ENCODE measurements around the gene PTPRM. TPM values are rescaled to one million over a fixed set of nuclear protein-coding genes. Genes with fewer than 3 reads are reported as not detected.
A peak's percentile ranks its signal among the peaks of the same experiment; 100 is the strongest.

Gene PTPRM
- total RNA-seq, 1 experiment from 2014 or later, result 11.1 TPM

DNA sequence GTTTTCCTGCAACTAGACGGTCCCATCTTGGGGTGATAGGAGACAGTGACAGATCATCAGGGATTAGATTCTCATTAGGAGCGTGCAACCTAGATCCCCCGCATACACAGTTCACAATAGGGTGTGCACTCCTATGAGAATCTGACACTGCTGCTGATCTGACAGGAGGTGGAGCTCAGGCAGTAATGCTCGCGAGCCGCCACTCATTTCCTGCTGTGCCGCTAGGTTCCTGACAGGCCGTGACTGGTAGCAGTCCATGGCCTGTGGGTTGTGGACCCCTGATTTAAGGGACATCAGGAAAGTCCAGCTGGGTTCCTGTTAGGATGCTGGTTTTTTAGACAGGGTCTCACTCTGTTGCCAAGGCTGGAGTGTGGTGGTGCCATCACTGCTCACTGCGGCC lies 48.7 kb downstream of the PTPRM start (continued):
- TF ChIP-seq ARID4B (CRISPR knock-in tag; IDR thresholded peaks at IDR 0.05; ENCODE audit: borderline replicate concordance), result no peak

- ATAC-seq, result no peak
- Mint-ChIP-seq H3K4me1 (peaks cover 15% of the 10 kb centered on the region), H3K27me3 (ENCODE audit: low read depth) (no peaks in the 10 kb centered on the region), H3K9me3 (no peaks in the 10 kb centered on the region), H3K4me3 (no peak overlapping the region), H3K36me3 (no peaks in the 10 kb centered on the region), H3K27ac (no peak overlapping the region)
- TF ChIP-seq GTF2I (CRISPR knock-in tag; conservative IDR thresholded peaks at IDR 0.05), result no peak
- TF ChIP-seq, protein P1, sequence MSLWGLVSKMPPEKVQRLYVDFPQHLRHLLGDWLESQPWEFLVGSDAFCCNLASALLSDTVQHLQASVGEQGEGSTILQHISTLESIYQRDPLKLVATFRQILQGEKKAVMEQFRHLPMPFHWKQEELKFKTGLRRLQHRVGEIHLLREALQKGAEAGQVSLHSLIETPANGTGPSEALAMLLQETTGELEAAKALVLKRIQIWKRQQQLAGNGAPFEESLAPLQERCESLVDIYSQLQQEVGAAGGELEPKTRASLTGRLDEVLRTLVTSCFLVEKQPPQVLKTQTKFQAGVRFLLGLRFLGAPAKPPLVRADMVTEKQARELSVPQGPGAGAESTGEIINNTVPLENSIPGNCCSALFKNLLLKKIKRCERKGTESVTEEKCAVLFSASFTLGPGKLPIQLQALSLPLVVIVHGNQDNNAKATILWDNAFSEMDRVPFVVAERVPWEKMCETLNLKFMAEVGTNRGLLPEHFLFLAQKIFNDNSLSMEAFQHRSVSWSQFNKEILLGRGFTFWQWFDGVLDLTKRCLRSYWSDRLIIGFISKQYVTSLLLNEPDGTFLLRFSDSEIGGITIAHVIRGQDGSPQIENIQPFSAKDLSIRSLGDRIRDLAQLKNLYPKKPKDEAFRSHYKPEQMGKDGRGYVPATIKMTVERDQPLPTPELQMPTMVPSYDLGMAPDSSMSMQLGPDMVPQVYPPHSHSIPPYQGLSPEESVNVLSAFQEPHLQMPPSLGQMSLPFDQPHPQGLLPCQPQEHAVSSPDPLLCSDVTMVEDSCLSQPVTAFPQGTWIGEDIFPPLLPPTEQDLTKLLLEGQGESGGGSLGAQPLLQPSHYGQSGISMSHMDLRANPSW (CRISPR knock-in tag; conservative IDR thresholded peaks at IDR 0.05; ENCODE audit: low read depth), result no peak
- POLR2A ChIA-PET, result no interaction called here
- no peak for DNase-seq (ENCODE audit: low spot score)
- CTCF ChIA-PET, result no interaction called here
Observed at GRCh38 chr18:7616661-7617060, 49.5 kb downstream of the PTPRM start.

- POLR2A ChIA-PET, result no interaction called here
- ATAC-seq (peak; percentile 28; the same call in 1 of the 2 replicates), DNase-seq (ENCODE audit: low spot score) (no peak)
- Mint-ChIP-seq H3K9me3 (no peaks in the 10 kb centered on the region), H3K36me3 (no peaks in the 10 kb centered on the region), H3K27ac (no peak overlapping the region), H3K4me3 (no peak overlapping the region), H3K27me3 (ENCODE audit: low read depth) (no peaks in the 10 kb centered on the region), H3K4me1 (peaks cover 12% of the 10 kb centered on the region)
- CTCF ChIA-PET, result interaction anchor here (1.0 kb wide), 1 partner anchor 9 kb away, joined by 4 read pairs; no protein-coding TSS in a partner anchor
- TF ChIP-seq SOX15 (CRISPR knock-in tag; IDR thresholded peaks at IDR 0.05) (no peak), GTF2I (CRISPR knock-in tag; conservative IDR thresholded peaks at IDR 0.05) (no peak), SMAD4 (CRISPR knock-in tag; IDR thresholded peaks at IDR 0.05) (no peak), TP53 (CRISPR knock-in tag; IDR thresholded peaks at IDR 0.05) (no peak), GRHL2 (CRISPR knock-in tag; IDR thresholded peaks at IDR 0.05; ENCODE audit: insufficient replicate concordance, severe bottlenecking) (no peak), CREB1 (CRISPR knock-in tag; IDR thresholded peaks at IDR 0.05) (no peak), TEAD4 (CRISPR knock-in tag; IDR thresholded peaks at IDR 0.05) (no peak), ATF2 (CRISPR knock-in tag; IDR thresholded peaks at IDR 0.05; ENCODE audit: borderline replicate concordance, low read depth) (no peak), ZBTB21 (CRISPR knock-in tag; IDR thresholded peaks at IDR 0.05; ENCODE audit: borderline replicate concordance) (no peak)
- TF ChIP-seq, protein P2, sequence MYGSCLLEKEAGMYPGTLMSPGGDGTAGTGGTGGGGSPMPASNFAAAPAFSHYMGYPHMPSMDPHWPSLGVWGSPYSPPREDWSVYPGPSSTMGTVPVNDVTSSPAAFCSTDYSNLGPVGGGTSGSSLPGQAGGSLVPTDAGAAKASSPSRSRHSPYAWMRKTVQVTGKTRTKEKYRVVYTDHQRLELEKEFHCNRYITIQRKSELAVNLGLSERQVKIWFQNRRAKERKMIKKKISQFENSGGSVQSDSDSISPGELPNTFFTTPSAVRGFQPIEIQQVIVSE (CRISPR knock-in tag; IDR thresholded peaks at IDR 0.05; ENCODE audit: borderline replicate concordance), result no peak
- TF ChIP-seq, protein P3, sequence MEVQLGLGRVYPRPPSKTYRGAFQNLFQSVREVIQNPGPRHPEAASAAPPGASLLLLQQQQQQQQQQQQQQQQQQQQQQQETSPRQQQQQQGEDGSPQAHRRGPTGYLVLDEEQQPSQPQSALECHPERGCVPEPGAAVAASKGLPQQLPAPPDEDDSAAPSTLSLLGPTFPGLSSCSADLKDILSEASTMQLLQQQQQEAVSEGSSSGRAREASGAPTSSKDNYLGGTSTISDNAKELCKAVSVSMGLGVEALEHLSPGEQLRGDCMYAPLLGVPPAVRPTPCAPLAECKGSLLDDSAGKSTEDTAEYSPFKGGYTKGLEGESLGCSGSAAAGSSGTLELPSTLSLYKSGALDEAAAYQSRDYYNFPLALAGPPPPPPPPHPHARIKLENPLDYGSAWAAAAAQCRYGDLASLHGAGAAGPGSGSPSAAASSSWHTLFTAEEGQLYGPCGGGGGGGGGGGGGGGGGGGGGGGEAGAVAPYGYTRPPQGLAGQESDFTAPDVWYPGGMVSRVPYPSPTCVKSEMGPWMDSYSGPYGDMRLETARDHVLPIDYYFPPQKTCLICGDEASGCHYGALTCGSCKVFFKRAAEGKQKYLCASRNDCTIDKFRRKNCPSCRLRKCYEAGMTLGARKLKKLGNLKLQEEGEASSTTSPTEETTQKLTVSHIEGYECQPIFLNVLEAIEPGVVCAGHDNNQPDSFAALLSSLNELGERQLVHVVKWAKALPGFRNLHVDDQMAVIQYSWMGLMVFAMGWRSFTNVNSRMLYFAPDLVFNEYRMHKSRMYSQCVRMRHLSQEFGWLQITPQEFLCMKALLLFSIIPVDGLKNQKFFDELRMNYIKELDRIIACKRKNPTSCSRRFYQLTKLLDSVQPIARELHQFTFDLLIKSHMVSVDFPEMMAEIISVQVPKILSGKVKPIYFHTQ (CRISPR knock-in tag; IDR thresholded peaks at IDR 0.05), result no peak
- TF ChIP-seq, protein P4, sequence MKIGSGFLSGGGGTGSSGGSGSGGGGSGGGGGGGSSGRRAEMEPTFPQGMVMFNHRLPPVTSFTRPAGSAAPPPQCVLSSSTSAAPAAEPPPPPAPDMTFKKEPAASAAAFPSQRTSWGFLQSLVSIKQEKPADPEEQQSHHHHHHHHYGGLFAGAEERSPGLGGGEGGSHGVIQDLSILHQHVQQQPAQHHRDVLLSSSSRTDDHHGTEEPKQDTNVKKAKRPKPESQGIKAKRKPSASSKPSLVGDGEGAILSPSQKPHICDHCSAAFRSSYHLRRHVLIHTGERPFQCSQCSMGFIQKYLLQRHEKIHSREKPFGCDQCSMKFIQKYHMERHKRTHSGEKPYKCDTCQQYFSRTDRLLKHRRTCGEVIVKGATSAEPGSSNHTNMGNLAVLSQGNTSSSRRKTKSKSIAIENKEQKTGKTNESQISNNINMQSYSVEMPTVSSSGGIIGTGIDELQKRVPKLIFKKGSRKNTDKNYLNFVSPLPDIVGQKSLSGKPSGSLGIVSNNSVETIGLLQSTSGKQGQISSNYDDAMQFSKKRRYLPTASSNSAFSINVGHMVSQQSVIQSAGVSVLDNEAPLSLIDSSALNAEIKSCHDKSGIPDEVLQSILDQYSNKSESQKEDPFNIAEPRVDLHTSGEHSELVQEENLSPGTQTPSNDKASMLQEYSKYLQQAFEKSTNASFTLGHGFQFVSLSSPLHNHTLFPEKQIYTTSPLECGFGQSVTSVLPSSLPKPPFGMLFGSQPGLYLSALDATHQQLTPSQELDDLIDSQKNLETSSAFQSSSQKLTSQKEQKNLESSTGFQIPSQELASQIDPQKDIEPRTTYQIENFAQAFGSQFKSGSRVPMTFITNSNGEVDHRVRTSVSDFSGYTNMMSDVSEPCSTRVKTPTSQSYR (CRISPR knock-in tag; IDR thresholded peaks at IDR 0.05), result no peak
Observed at GRCh38 chr18:7617738-7618422, 50.8 kb downstream of the PTPRM start.
